ENCODE results near the gene CEP85L.

The CEP85L gene

DNA sequence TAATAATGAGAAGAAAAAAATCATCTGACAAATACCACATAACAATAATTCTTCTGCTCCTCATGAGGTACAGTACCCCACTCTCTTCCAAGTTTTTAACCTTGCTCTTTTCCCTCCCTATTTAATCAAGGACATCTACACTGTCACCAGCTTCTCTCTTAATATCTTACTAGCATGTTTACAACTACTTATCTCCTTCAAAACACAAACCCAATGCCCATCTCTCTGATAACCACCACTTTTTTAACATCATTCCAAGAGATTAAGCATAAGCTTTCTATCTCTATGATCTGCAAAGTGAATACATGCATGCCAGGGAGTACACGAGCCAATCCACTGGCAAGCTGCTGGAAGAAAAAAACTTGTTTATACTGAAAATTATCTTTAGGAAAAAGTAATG, 10.3 kb downstream of the CEP85L start:
- DNase-seq (ENCODE audit: low read depth), result no peak
- in situ Hi-C loops (cut with HindIII; ENCODE audit: low sequenced_read_pairs), result no loop called here

DNA sequence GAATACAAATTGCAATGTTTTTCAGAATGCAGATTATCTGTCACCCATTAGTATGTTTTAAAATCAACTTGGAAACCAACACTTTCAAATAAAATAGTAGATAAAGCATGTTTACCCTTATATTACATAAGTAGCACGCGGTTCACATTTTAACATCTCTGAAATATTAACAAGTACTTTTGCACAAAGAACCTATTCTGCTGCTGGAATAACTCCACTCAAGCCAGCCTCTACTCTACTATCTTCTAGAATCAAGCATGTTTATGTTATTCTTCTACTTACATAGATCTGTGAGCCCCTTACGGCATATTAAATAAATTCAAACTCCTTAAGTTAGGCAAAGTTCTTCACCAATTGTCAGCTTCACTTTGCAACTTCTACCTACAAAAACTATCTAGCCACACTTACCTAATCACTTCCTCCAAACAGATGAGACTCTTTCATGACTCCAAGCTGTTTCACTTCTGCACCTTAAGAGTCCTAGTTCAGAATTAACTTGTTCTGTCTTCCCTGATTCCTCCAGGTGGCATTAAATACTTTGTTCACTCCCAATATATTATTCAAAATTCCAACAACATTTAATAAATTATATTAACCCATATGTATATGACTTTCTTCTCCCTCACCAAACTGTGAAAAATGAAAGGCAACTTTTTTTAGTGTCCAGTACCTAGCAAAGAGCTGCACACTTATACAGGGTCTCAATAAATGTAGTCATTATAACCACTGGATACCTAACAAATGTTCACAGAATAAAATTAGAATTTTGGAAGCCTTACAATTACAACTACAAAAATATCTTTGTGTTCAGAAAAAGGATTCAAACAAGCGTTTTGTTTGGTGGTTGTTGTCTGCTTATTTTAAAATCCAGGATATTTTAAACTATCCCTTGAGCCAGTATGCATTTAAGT, 12.1 kb downstream of the CEP85L start:
- DNase-seq (ENCODE audit: low read depth), result no peak
- H3K4me3 ChIP-seq (ENCODE audit: low read depth, low read length), result no peak overlapping the region
- in situ Hi-C loops (cut with HindIII; ENCODE audit: low sequenced_read_pairs), result no loop called here
- TF ChIP-seq CTCF (IDR thresholded peaks at IDR 0.05; ENCODE audit: low read depth, low read length, missing control alignments), result no peak

More for the DNA sequence above, 10.3 kb downstream of the CEP85L start:
- H3K4me3 ChIP-seq (ENCODE audit: low read depth, low read length), result no peak overlapping the region
- no peak for TF ChIP-seq CTCF (IDR thresholded peaks at IDR 0.05; ENCODE audit: low read depth, low read length, missing control alignments)

DNA sequence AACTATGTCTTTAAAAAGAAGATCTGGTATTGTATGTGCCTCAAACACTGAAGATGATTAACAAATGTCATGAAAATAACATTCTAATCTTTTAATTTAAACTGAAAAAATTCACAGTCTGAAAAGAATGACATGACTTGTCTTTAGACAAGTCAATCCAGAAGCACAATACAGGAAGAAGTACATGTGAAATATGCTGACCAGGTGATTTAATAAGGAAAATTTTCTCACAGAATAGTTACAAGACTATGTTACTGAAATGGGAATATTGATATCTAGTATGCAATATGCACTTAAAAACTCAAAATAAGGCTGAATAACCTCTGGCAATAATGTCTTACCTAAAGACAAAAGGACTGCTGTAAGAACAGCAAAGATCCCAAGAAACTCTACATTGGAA, 13.1 kb downstream of the CEP85L start:
- H3K4me3 ChIP-seq (ENCODE audit: low read depth, low read length), result no peak overlapping the region
- DNase-seq (ENCODE audit: low read depth), result no peak
- in situ Hi-C loops (cut with HindIII; ENCODE audit: low sequenced_read_pairs), result no loop called here
- no peak for TF ChIP-seq CTCF (IDR thresholded peaks at IDR 0.05; ENCODE audit: low read depth, low read length, missing control alignments)

- no peak for DNase-seq (ENCODE audit: low read depth)
- in situ Hi-C loops (cut with HindIII; ENCODE audit: low sequenced_read_pairs), result no loop called here
- H3K4me3 ChIP-seq (ENCODE audit: low read depth, low read length), result no peak overlapping the region
- TF ChIP-seq CTCF (IDR thresholded peaks at IDR 0.05; ENCODE audit: low read depth, low read length, missing control alignments), result no peak
These were observed 15.3 kb downstream of the CEP85L start for GRCh38 chr6:118635909-118636735.

DNA sequence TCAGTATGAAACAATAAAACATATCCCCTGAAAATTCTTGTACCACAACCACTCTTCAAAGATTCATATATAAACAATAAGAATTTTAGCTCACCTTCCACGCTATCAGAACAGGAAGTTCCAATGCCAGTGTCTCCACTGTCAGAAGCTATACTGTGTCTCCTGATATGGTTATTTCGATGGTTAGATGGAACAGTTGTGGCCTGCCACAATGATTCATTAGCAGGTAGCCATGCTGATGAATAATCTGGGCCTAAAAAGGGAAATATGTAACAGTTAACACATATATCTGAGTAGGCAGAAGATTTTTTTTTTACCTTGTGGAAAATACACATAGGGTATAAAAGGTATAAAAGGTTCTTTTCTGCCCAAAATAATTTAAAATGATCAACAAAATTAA, 19.0 kb downstream of the CEP85L start:
- no peak for DNase-seq (ENCODE audit: low read depth)
- no peak for TF ChIP-seq CTCF (IDR thresholded peaks at IDR 0.05; ENCODE audit: low read depth, low read length, missing control alignments)
- in situ Hi-C loops (cut with HindIII; ENCODE audit: low sequenced_read_pairs), result no loop called here
- no peak overlapping the region for H3K4me3 ChIP-seq (ENCODE audit: low read depth, low read length)

DNA sequence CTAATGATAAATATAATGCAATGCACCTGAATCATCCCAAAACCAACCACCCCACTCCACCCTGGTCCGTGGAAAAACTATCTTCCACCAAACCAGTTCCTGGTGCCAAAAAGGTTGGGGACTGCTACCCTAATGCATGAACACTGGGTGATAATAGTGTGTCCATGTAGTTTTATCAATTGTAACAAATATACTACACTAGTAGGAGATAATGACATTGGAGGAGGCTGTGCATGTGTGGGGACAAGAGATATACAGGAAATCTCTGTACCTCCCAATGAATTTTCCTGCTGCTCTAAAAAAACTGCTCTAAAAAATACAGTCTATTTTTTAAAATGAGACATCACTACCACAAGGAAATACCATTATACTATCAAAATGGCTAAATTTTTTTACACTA, 20.5 kb downstream of the CEP85L start:
- no peak for TF ChIP-seq CTCF (IDR thresholded peaks at IDR 0.05; ENCODE audit: low read depth, low read length, missing control alignments)
- H3K4me3 ChIP-seq (ENCODE audit: low read depth, low read length), result no peak overlapping the region
- DNase-seq (ENCODE audit: low read depth), result no peak
- in situ Hi-C loops (cut with HindIII; ENCODE audit: low sequenced_read_pairs), result no loop called here

Measured in astrocyte of the cerebellum (primary cell).